ENCODE data around the gene KDM7A.
"Not testable (repeated sequence)": the region's sequence is repeated elsewhere in the genome, so short reads cannot be mapped to it uniquely, and the experiment has no call there.

The KDM7A gene, protein sequence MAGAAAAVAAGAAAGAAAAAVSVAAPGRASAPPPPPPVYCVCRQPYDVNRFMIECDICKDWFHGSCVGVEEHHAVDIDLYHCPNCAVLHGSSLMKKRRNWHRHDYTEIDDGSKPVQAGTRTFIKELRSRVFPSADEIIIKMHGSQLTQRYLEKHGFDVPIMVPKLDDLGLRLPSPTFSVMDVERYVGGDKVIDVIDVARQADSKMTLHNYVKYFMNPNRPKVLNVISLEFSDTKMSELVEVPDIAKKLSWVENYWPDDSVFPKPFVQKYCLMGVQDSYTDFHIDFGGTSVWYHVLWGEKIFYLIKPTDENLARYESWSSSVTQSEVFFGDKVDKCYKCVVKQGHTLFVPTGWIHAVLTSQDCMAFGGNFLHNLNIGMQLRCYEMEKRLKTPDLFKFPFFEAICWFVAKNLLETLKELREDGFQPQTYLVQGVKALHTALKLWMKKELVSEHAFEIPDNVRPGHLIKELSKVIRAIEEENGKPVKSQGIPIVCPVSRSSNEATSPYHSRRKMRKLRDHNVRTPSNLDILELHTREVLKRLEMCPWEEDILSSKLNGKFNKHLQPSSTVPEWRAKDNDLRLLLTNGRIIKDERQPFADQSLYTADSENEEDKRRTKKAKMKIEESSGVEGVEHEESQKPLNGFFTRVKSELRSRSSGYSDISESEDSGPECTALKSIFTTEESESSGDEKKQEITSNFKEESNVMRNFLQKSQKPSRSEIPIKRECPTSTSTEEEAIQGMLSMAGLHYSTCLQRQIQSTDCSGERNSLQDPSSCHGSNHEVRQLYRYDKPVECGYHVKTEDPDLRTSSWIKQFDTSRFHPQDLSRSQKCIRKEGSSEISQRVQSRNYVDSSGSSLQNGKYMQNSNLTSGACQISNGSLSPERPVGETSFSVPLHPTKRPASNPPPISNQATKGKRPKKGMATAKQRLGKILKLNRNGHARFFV

DNA sequence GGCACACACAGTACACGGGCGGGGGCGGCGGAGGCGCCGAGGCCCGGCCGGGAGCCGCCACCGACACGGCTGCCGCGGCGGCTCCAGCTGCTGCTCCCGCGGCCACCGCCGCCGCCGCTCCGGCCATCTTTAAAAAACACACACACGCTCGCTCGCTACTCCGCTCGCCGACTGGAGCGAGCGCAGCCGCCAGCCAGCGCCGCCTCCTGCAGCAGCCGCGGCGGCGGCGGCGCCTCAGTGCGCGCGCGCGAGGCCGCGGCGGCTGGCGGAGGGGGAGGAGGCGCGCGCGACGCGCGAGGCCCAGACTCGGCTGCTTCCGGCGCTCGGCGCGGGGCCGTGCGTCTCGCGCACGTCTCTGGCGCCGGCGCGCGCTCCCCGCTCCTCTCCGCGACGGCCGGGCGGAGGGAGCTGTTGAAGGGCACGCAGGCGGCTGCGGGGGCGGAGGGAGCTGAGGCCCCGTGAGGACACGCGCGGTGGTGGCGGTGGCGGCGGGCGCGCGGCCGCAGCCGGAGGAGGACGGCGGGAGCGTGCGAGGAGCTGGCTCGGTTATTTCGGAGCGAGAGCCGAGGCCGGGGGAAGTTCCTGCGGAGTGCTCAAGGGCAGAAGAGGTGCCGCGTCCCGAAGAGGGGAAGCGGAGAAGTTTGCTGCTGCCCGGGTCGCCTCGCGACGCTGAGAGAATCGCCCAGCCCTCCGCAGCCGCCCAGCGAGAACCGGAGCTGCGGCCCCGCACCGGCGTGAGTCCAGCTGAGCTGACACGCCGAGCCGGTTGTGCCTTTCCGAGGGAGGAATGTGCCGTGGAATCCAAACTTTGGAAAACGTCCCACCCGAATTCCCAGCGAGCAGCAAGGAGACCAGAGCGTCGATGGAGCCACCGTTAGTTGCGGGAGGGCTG, at the start of gene KDM7A:
KDM7A (minus strand) TSS at position 173 of the 892 bp plus-strand sequence; CDS start at position 127, 46 bp downstream.
- DNase-seq, result peak; percentile 85

DNA sequence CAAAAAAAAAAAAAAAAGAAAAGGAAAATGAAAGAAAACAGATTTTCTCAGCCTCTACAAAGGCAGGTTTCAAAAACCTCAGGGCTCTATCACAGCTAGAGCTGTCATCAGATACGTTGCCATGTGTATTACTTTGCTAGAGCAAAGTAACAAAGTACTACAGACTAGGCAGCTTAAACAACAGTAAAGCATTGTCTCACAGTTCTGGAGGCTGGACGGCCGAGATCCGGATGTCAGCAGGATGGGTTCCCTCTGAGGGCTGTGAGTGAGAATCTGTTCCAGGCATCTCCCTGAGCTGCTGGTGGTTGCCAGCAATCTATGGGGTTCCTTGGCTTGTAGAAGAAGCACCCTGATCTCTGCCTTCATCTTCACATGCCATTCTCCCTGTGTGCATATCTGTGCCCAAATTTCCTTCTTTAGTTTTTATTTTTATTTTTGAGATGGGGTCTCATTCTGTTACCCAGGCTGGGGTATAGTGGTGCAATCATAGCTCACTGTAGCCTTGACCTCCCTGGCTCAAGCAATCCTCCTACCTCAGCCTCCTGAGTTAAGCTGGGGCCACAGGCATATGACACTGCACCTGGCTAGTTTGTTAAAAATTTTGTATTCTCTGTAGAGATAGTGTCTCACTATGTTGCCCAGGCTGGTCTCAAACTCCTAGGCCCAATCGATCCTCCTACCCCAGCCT, 48.9 kb upstream of the KDM7A start:
- DNase-seq, result no peak

- DNase-seq, result no peak
Observed at GRCh38 chr7:140223515-140224221, 46.9 kb upstream of the KDM7A start.

GRCh38 chr7:140222814-140223213, 46.0 kb upstream of the KDM7A start:
- no peak for DNase-seq

- DNase-seq, result no peak
Observed at GRCh38 chr7:140219672-140220524, 43.1 kb upstream of the KDM7A start.

DNA sequence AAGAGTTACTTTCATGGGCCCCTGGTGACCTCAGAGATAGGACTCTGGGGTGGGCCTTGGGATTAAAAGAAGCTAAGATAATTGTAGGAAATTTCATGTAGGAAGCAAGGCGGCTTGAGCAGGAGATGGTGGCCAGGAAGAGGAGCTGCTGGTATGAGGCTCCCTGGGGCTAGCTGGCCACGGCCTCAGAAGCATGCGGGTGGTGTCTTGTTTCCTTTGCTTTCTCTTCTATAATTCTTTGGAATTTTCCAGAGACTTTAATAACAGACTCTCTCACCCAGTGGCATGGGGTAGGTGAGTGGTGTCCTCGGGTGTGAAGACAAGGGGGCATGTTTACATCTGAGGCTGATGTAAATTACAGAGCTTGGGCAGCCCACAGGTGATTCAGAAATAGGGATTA, 41.9 kb upstream of the KDM7A start:
- no peak for DNase-seq

DNA sequence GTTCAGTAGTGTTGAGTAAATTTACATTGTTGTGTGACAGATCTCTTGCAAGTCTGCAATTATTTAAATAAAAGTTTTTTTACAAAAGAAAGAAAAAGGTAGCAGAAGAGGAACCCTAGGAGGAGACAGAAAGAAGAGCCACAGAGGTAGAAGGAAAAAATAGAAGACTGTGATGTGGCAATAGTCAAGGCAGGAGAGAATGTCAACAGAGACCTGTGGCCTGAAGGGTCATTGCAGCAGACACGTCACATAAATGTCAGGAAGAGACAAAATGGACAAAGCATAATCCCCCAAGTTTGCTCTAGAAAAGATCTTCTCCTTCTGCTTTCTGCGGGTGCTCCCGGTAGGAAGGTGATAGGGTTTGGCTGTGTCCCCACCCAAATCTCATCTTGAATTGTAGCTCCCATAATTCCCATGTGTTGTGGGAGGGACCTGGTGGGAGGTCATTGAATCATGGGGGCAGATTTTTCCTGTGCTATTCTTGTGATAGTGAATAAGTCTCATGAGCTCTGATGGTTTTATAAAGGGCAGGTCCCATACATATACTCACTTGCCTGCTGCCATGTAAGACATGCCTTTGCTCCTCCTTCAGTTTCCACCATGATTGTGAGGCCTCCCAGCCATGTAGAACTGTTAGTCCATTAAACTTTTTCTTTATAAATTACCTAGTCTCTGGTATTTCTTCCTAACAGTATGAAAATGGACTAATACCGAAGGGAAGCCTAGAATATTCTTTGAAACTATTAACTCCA, 41.1 kb upstream of the KDM7A start:
- no peak for DNase-seq

DNA sequence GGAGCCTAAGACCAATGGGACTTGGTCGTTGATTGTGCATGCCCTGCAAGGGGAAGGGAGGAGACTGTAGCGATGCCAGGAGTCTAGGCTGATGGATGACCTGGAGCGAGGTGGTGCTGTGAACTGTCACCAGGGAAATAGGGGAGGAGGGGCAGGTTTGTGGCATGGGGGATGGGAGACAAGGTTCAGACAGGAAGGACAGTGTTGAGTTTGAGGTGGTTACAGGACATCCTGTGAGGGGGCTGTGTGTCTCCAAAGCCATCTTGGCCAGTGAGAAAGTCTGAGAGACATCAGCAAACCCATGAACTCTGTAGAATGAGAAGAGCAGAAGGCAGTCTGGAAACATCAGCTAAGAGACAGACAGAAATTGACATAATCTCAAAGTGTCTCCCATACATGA, 38.5 kb upstream of the KDM7A start:
- DNase-seq, result no peak

- DNase-seq, result peak; percentile 31
Observed at GRCh38 chr7:140214075-140214684, 37.4 kb upstream of the KDM7A start.

GRCh38 chr7:140213684-140214074, 36.9 kb upstream of the KDM7A start:
- DNase-seq, result no peak

GRCh38 chr7:140212100-140212881, 35.5 kb upstream of the KDM7A start:
- no peak for DNase-seq

DNA sequence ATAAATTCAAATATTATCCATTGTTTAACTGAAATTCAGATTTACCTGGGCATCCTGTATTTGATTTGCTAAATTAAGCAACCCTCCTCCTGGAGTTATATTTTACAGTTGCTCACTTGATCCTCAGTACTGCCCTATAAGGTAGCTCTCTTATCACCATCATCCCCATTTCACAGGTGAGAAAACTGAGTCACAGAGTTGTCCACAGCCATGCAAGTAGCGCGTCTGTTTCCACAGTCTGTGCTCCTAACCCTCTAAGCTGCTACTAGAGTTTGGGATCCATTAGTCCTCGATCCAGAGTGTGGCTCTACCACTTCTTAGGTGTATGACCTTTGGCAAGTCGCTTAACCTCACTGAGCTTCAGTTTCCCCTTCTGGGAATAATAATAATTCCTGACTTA, 34.9 kb upstream of the KDM7A start:
- no peak for DNase-seq

GRCh38 chr7:140209866-140210609, 33.3 kb upstream of the KDM7A start:
- no peak for DNase-seq

GRCh38 chr7:140206616-140207389, 30.0 kb upstream of the KDM7A start:
- no peak for DNase-seq

- no peak for DNase-seq
Observed at GRCh38 chr7:140205600-140205999, 28.8 kb upstream of the KDM7A start.

GRCh38 chr7:140203556-140203955, 26.8 kb upstream of the KDM7A start:
- no peak for DNase-seq

DNA sequence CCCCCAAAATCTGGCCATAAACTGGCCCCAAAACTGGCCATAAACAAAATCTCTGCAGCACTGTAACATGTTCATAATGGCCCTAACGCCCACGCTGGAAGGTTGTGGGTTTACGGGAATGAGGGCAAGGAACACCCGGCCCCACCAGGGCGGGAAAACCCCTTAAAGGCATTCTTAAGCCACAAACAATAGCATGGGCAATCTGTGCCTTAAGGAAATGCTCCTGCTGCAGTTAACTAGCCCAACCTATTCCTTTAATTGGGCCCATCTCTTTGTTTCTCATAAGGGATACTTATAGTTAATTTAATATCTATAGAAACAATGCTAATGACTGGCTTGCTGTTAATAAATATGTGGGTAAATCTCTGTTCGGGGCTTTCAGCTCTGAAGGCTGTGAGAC, 26.2 kb upstream of the KDM7A start:
- DNase-seq, result not testable (repeated sequence)

Measured in COR-L47 (cell line).